Measurements from ENCODE around the gene VSTM4.

Gene VSTM4

DNA sequence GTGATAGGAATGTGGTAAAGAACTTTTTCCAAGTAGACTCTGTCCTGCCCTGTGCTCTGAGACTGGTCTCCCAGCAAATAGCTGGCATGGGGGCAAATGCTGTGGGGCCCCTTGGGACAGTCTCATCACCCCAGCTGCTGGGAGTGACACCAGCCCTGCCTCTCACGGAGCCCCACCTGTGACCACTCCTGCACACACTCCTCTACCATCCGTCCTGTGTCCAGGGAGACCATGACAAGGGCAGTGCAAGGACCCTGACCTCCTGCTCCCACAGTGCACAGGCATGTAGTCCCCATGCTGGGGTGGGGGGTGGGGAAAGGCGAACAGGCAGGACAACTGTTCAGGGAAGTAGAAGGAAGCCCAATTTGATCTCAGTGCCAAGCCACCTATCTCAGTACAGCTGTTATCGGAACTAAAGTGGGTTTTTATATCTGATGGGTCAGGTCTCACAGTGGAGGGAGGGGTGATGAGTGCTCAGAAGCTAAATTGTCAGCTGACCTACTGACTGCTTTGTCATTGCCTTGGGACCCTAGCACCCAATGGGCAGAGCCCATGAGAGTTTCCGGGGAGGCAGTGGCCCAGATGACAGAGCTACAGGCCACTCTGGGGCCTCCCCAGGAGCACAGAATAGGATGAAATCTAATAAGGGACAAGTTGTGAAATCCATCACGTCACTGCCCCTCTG, 24.5 kb downstream of the VSTM4 start:
- DNase-seq: no peak

- DNase-seq: no peak
These were observed 25.1 kb downstream of the VSTM4 start for GRCh38 chr10:49090189-49090575.

GRCh38 chr10:49089557-49090188, 25.6 kb downstream of the VSTM4 start:
- DNase-seq: no peak

DNA sequence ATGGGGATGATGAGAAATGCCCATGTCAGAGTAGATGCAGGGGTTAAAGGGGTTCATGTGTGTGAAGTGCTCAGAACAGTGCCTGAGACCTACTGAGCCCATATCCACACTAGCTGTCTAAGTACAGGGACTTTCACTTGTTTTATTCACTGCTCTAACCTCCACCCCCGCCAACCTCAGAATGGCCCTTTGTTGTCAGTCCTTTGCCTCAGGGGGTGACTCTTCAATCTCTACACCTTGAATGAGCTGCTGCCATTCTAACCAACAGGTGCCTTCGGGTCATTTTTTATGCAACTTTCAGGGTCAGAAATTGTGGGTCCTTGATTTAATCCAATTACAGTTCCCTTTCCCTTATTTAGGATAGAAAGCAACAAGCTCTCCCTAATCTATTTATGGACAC, 26.2 kb downstream of the VSTM4 start:
- DNase-seq: no peak

- DNase-seq: no peak
These were observed 28.4 kb downstream of the VSTM4 start for GRCh38 chr10:49086889-49087288.

DNA sequence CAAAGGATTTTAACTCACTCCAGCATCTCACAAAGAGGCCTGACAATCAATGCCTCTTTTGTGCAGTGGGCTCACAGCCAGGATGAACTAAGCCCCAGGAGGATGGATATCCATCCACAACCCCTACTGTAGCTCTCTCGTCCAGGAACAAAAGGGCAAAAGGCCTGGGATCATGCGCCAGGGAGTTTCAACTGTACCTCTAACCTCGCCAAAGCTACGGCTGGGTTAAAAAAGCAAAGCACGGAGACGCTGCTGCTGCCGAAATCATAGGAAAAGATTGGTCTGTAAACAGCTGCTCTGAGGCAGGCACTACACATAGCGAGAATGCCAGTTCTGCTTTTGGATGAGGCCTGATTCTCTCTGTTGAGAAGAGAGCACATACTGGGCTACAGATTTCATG, 32.1 kb downstream of the VSTM4 start:
- DNase-seq: no peak

- DNase-seq: no peak
These were observed 32.6 kb downstream of the VSTM4 start for GRCh38 chr10:49082766-49083165.

GRCh38 chr10:49081547-49082275, 33.6 kb downstream of the VSTM4 start:
- DNase-seq: no peak

DNA sequence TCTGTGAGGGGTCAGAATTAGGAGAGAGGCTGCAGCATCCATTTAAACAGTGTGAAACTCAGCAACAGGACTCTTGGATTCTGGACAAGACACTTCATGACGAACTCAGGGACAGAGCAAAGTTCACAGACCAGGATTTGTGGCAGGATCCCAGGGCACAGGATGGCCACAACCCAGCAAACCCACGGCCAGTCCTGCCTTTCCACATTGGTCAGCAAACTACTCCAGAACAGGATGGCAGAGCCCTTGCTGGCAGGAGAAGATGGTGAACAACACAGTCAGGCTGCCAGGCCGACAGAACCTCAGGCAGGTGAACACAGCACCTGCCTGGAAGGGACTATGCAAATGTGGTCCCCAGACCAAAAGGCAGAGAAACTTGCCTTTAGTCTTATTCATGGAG, 34.4 kb downstream of the VSTM4 start:
- DNase-seq: no peak

DNA sequence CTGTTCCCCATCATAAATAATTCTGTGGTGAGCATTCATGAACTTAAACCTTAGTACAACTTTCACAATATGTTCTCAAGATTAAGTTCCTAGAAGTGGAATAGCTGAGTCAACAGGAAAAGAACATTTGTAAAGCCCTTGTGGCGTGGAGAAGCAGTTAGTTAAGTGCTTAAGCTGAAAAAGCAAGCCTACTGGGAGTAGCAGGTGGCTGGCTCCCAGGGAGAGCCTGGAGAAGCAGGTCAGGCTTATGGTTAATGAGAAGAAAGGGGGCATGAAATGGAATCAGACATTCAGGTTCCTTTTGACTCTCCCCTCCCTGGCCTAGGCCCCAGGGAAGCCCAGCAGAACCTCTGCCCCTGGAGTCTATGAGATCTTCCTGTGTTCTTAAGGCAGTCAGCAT, 35.3 kb downstream of the VSTM4 start:
- no peak for DNase-seq

DNA sequence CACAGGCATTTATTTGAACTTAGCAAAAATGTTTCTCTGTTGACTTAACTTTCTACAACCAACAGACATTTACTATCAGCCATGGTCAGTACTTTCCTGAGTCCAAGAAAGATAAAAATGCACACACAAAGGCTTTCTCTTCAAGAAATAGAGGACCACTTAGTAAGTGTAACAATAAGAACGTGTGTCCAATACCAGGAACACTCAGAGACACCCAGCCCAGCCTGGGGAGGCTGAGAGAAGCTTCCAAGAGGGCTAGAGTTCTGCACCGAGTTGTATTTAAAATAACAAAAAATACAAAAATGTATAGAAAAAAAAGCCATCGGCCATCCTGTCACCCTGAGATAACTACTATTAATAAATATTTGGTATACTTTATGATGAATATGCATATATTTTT, 35.8 kb downstream of the VSTM4 start:
- DNase-seq: no peak

DNA sequence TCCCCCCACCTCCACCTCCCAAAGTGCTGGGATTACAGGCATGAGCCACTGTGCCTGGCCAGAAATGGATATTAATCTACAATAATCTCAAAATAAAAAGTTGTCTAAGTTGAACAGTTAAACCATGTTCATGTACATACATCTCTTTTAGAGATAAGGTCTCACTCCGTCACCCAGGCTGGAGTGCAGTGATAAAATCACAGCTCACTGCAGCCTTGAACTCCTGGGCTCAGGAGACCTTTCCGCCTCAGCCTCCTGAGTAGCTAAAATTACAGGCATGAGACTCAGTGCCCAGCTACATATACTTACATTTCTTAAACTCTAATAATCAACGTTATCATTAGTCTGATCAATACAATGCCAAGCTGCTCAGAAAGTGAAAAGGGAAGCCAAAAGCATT, 36.2 kb downstream of the VSTM4 start:
- no peak for DNase-seq

DNA sequence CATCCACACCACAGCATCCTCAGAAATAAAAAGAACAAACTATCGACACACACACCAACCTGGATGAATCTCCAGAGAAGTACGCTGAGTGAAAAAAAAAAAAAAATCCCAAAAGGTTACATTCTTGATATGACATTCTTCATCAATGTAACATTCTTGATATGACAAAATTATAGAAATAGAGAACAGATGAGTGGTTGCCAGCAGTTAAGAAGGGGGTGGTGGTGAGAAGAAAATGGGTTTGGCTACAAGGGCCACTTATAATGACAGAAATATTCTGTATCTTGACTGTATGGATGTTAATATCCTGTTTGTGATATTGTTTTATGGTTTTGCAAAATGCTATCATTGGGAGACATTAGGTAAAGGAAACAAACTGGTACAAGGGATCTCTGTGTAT, 36.9 kb downstream of the VSTM4 start:
- DNase-seq: no peak

GRCh38 chr10:49076741-49077521, 38.4 kb downstream of the VSTM4 start:
- DNase-seq: no peak

DNA sequence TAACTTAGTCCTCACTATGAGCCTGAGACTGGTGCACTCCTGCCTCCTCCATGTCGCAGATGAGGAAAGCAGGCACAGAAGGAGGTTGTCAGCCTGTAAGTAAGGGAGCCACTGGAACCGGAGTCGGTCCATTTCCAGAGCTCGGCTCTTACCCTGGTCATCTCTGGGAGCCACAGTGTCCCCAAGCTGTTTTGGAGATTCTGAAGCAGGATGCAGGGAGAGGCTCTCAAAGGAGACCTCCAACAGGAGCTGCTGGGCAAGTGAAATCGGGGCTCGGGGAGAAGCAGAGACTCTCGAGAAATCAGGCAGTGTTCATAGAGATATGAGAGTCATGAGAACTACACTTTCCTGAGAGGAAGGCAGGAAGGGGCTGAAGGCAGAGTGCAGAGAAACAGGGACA, 39.0 kb downstream of the VSTM4 start:
- no peak for DNase-seq

GRCh38 chr10:49075743-49076142, 39.6 kb downstream of the VSTM4 start:
- DNase-seq: no peak

GRCh38 chr10:49074836-49075682, 40.3 kb downstream of the VSTM4 start:
- DNase-seq: no peak

DNA sequence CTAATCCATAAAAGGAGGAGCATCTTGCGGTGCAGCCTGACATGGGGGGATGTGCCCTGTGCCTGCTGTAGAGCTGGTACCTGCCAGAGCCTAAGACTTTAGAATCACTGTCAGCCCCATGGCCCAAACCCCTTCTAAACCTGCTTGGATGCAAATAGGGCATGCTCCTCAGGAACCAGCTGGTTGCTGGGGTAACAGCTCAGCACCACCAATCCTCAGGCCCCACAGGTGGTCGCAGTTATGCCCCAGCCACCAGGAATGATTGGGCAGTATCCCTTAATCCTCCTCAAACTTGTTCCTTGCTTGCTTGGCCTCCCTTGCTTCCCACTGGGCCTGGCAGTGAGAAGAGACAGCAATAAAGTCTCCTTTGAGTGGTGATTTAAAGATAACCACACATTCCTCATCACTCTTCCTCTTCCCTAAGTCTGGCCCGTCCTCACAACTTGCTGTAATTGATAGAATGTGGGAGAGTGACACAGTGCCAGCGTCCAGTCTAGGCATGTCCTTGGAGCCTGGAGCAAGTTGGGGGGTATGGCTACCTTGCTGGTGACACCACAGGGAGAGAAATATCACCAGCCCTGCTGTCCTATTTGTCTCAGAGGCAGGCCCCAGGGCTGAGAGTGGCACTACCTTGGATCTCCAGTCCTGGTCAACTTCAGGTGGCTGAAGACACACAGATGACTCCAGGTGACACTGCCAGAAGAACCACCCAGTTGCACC, 43.0 kb downstream of the VSTM4 start:
- DNase-seq: no peak

- DNase-seq: no peak
These were observed 44.1 kb downstream of the VSTM4 start for GRCh38 chr10:49071160-49071761.

DNA sequence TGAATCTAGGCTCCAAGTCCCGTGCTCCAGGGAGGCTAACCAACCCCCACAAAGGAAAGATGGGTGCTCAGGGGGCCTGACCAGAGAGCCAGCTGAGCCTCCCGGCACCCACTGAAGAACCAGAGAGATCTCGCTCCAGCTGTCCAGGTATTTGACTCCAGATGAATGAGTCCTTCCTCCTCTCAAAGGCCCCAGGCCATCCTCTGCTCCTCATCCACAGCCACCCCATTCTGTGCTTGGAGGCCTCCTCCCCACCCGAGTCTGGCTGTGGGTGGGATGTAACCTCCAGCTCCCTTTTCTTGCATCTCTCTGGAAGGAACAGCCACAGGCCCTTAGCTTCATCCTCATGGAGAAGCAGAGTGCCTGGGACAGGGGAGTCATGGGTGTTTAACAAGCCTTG, 44.6 kb downstream of the VSTM4 start:
- DNase-seq: no peak

DNA sequence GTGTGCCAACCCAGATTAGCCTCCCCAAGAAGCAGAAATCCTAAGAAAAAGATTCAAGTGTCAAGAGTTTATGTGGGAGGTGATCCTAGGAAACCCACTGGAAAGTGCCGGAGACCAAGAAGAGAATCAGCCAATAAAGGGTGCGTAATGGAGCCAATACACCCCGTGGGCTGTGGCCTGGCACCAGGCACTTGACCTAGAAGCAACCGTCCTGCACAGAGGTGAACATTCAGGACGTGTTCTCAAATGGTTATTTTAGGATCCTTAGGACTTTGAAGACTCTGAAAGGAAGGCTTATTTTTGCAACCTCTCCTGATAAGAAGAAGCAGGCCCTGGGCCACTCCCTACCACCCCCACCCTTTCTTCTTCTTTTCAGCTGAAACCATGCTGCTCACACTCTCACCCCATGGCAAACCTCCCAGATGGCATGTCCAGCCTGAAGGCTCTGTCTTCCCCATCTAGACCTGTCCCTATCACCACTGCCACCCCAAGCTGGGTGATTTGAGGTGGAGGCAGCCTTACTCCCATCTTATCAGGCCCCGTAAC, 46.6 kb downstream of the VSTM4 start:
- DNase-seq: no peak
